GM19238 (cell line): ENCODE results near the gene OR1I1.

Experiments
- DNase-seq: peaks from one replicate; pipeline ENCODE4 v3.0.0; 2011; ENCODE audit warnings: low spot score; ENCODE audit not compliant: insufficient read length

OR1I1 gene

DNA sequence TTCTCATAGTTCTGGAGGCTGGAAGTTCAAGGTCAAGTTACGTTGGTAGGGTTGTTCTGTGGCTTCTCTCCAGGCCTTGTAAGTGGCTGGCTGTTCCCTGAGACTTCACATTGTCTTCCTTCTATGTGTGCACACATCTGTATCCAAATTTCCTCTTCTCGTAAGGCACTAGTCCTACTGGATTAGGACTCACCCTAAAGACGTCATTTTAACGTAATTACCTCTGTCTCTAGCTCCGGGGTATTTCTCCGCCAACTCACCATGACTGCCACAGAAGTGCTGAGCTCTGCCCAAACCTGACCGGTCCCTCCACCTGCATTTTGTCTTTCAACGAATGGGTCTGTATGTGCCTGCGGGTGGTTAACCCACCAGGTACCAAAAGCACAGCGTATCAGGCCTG is 16.4 kb downstream of the OR1I1 start:
- DNase-seq = no peak

DNA sequence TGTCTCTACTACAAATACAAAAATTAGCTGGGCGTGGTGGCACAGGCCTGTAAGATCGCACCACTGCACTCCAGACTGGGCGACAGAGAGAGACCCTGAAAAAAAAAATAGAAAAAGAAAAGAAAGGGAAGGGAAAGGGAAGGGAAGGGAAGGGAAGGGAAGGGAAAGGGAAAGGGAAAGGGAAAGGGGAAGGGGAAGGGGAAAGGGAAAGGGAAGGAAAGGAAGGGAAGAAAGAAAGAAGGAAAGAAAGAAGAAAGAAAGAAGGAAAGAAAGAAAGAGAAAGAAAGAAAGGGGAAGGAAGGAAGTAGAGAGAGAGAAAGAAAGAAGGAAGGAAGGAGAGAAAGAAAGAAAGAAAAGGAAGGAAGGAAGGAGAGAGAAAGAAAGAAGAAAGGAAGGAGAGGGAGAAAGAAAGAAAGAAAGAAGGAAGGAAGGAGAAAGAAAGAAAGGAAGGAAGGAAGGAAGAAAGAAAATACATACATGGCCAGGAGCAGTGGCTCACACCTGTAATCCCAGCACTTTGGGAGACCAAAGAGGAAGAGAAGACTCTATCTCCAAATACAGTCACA is 17.1 kb downstream of the OR1I1 start:
- DNase-seq = no peak

DNA sequence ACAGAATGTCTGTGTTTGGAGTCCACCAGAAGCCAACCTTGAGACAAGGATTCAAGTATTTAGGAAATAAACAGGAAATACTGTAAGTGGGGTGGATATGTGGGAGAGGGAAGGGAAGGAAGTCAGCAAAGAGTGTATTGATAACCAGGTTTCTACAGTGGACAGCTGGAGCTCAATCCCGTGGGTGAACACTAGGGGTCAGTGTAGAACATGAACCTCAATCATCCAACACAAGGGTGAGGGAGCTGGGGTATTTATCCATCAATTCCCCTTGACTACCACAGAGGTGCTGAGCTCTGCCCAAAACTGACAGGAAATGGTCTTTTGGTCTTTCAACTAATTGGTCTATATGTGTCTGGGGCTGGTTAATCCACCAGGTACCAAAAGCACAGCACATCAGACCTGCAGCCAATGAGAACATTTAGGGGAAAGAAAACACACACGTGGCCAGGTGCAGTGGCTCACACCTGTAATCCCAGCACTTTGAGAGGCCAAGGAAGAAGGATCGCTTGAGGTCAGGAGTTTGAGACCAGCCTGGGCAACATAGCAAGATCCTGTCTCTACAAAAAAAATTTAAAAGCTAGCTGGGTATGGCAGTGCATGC is 19.6 kb downstream of the OR1I1 start:
- no peak for DNase-seq

DNA sequence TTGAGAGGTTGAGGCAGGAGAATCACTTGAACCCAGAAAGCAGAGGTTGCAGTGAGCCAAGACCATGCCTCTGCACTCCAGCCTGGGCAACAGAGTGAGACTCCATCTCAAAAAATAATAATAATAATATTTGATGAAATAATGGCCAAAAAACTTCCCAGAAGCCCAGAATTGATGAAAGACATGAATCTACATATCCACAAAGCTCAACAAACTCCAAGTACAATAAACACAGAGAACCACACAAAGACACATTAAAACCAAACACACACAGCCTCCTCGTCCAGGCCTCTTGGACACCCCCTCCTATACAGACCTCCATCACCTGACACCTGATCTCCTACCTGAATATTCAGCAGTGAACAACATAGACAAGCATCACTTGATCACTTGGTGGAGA is 22.0 kb downstream of the OR1I1 start:
- no peak for DNase-seq

DNA sequence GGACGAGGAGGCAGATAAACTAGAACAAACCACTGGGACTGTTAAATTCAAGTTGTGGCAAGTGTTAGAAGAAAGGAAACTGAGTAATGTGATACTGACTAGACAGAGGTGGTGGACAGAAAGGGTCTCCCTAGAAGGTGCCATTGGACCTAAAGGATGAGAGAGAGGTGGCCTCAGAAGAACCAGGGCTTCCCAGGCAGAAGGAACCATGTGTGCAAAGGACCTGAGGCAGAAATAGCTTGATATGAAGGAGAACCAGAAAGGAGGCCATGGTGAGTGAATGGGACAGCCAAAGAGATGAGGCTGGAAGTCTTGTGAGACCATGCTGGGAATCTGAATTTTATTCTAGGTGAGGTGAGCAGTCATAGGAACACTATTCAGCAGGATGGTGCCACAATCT is 22.4 kb downstream of the OR1I1 start:
- no peak for DNase-seq

DNA sequence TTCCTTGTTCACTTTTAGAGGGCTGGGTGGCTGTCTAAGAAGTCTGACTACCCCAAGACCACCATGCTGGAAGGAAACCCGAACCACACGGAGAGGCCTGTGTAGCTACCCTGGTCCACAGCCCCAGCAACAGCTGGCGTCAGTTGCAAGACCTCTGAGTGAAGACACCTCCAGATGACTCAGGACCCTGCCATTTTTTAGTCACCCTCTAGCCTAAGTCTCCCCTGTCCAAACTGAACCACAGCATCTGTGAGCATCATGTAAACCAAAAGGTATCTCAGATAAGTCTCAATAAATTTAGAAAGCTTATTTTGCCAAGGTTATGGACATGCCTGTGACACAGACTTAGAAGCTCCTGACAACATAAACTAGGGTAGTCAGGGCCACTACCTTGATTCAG is 23.0 kb downstream of the OR1I1 start:
- no peak for DNase-seq

DNA sequence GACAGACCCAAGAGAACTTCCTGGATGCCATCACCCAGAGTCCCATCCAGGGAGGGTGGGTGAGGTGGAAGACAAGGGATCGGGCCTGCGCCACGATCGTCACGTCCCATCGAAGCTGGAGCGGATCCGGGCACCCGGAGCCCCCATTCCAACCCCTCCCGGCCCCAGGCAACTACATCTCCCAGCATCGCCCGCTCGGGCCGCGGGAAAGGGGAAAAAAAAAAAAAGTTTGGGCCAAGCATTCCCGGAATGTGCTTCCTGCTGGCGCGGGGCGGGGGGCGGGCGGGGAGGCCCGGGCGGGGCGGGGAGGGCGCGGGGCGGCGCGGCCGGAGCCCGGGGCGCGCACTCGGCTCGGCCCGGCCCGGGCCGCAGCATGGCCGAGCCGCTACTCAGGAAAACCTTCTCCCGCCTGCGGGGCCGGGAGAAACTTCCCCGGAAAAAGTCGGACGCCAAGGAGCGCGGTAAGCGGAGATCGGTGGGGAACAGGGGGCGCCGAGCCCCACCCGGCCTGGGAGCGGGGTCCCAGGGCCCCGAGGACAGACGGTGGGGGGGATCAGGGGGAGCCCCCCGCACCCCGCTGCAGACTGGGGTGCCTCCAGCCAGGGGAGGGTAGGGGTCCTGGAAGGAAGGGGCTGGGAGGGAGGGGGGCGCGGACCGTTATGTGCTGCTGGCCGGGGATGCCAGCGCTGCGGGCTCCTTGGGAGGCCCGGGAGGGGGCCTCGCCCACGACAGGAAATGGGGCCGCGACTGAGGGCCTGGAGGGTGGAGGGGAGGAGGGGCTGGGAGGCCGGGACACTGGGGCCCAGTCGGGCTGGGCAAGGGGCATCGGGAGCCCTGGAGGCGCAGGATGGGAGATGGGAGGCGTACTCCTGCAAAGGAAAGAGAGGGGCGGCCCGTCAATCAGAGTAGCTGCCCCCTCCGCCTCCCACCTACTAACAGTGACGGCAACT is 25.3 kb downstream of the OR1I1 start, which contains the start of gene SYDE1:
TSS of gene SYDE1 (plus strand) at position 341 of the 950 bp plus-strand sequence. CDS start at position 374, 33 bp downstream.
- DNase-seq = no peak

DNA sequence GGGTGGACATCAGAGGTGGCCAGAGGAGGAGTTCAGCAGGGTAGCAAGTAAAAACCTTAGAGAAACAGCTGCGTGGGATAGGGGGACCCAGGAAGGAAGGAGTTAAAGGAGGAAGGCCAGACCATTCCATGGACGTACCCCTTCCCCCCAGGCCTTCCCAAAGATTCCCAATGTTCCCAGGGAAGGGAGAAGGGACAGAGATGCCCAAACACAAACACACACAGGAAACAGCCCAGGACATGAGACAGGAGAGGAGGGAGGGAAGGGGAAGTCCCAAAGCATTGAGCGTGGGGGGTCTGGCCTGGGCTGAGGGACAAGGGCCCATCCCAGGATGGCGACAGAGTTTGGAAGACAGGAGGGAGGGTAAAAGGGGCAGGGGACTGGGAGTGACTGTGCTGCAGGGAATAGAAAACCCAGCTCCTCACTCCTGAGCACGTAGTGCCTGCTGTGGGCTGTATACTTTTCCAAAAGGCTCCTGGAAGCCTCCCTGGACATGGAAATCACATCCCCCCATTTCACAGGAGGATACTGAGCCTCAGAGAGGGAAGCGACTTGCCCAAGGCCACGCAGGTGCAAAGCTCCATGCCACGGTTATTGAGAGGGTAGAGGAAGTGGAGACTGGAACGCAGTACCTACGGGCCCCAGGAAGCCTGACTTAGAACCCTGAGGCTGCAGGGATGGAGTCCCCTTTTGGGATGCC is 26.3 kb downstream of the OR1I1 start:
- DNase-seq = no peak

DNA sequence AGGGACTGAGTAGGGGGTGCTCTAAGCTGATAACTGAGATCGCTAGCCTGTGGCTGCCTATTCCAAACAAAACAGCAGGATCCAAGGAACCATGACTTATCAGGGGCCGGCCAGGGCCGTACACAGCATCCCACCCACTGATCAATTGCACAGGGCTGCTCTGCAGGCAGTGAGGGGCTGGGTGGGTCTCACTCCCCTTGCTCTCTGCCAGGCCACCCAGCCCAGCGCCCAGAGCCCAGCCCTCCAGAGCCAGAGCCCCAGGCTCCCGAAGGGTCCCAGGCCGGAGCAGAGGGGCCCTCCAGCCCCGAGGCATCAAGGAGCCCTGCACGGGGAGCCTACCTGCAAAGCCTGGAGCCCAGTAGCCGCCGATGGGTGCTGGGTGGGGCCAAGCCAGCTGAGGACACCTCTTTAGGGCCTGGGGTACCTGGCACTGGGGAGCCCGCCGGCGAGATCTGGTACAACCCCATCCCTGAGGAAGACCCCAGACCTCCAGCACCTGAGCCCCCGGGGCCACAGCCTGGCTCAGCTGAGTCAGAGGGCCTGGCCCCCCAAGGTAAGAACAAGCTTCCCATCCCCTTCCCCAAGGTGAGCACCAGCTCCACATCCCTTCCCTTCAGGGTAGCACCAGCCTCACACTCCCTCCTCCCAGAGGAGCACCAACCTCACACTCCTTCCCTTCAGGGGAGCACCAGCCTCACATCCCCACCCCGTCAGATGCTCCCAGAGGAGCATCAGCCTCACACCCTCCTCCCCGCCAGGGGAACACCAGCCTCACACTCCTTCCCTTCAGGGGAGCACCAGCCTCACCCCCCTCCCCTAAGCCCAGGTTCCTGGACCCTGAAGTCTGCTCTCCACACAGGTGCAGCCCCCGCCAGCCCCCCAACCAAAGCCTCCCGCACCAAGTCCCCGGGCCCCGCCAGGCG is 27.1 kb downstream of the OR1I1 start:
- DNase-seq = no peak

DNA sequence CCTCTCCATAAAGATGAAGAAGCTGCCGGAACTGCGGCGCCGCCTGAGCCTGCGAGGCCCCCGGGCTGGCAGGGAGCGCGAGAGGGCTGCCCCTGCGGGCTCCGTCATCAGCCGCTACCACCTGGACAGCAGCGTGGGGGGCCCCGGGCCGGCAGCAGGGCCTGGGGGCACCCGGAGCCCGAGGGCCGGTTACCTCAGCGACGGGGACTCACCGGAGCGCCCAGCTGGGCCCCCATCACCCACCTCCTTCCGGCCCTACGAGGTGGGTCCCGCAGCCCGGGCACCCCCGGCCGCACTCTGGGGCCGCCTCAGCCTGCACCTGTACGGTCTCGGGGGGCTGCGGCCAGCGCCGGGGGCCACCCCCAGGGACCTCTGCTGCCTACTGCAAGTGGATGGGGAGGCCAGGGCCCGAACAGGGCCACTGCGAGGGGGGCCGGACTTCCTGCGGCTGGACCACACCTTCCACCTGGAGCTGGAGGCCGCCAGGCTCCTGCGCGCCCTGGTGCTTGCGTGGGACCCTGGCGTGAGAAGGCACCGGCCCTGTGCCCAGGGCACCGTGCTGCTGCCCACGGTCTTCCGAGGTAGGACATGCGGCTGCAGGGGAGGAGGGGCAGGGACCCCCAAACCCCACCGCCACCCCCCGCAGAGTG is 27.9 kb downstream of the OR1I1 start:
- no peak for DNase-seq

DNA sequence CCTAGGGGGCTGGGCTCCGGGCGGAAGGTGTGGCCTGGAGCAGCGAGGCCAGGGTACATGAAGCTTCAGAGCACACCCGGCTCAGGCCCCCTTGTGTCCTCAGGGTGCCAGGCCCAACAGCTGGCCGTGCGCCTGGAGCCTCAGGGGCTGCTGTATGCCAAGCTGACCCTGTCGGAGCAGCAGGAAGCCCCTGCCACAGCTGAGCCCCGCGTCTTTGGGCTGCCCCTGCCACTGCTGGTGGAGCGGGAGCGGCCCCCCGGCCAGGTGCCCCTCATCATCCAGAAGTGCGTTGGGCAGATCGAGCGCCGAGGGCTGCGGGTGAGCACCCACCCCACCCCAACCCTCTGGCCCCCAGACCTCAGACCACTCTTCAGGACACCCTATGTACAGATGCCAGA is 28.4 kb downstream of the OR1I1 start:
- no peak for DNase-seq

DNA sequence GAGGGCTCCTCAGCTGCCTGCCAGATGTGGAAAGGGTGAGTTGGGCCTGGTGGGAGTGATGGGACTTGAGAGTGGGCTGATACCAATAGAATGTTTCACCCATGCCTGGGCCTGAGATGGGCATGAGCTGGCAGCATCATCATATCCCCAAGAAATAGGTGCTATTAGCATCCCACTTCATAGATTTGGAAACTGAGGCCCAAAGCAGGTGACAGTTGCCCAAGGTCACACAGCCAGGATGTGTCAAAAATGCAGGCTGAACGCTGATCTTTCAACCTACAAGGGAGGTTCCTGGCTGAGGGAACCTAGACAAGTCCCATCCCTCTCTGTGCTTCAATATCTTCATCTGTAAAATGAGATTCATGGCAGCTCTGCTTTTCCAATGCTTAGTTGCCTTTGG is 29.7 kb downstream of the OR1I1 start:
- no peak for DNase-seq

DNA sequence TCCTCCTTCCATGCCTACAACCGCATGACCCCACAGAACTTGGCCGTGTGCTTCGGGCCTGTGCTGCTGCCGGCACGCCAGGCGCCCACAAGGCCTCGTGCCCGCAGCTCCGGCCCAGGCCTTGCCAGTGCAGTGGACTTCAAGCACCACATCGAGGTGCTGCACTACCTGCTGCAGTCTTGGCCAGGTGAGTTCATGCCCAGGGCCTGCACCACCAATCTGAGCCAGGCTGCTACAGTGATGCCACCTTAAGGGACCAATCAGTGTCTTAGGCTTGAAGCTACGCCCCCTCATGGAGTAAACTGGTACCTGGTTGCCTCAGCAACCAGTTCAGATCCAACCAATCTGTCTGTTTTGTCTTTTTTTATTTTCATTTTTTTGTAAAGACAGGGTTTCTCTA is 30.4 kb downstream of the OR1I1 start:
- no peak for DNase-seq

DNA sequence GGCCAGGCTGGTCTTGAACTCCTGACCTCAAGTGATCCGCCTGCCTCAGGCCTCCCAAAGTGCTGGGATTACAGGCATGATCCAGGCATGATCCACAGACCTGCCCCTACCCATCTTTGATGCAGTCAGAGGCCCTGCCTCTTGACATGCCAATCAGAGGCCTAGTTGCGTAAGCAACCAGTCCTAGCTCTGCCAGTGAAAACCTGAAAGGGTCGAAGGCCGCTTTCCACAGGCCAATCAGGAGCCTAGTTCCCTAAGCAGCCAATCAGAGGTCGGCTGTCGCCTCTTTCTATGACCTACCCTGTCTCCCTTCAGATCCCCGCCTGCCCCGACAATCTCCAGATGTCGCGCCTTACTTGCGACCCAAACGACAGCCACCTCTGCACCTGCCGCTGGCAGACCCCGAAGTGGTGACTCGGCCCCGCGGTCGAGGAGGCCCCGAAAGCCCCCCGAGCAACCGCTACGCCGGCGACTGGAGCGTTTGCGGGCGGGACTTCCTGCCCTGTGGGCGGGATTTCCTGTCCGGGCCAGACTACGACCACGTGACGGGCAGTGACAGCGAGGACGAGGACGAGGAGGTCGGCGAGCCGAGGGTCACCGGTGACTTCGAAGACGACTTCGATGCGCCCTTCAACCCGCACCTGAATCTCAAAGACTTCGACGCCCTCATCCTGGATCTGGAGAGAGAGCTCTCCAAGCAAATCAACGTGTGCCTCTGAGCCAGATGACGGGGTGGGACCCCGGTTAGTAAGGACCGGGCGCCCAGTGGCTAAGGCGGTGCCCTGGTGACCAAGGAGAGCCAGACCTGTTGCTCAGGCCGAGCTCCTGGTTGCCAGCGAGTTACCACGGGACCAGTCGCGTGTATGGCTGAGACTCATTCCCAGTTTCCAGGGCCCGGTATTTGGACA is 31.5 kb downstream of the OR1I1 start:
- DNase-seq = no peak

DNA sequence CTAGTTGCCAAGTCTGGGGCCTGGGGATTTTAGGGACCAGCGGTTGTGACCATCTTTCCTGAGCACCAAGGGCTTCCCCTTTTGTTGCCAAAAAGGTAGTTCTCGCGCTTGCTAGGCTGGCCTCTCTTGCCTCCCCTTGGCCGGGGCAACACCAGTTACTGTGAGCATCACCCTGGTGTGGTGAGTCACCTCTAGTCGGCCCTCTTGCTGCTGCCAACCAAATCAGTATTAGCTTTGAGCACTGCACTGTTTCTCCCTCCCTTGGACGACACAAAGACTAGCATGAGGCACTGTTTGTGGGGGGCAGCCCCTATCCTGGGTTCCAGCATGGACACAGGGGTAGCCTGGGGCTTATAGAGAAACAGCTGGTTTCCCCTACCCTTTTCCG is 32.1 kb downstream of the OR1I1 start:
- no peak for DNase-seq

DNA sequence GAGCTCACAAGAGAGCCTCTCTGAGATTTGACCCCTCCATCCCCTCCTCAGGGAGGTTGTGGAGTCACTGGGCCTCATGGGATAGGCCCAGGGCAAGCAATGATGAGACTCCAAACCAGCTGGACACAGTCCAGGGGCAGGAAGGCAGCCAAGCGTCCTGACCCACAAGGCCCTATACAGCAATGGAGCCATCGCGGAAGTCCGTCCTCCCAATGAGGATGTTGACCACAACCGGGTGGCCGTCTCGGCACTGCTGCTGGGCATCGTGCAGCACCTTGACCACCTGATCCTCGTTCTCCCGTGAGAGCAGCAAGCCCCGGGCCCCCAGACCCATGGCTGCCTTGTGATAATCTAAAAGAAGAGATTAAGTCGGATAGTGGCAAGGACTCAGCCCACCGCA is 33.1 kb downstream of the OR1I1 start:
- no peak for DNase-seq

DNA sequence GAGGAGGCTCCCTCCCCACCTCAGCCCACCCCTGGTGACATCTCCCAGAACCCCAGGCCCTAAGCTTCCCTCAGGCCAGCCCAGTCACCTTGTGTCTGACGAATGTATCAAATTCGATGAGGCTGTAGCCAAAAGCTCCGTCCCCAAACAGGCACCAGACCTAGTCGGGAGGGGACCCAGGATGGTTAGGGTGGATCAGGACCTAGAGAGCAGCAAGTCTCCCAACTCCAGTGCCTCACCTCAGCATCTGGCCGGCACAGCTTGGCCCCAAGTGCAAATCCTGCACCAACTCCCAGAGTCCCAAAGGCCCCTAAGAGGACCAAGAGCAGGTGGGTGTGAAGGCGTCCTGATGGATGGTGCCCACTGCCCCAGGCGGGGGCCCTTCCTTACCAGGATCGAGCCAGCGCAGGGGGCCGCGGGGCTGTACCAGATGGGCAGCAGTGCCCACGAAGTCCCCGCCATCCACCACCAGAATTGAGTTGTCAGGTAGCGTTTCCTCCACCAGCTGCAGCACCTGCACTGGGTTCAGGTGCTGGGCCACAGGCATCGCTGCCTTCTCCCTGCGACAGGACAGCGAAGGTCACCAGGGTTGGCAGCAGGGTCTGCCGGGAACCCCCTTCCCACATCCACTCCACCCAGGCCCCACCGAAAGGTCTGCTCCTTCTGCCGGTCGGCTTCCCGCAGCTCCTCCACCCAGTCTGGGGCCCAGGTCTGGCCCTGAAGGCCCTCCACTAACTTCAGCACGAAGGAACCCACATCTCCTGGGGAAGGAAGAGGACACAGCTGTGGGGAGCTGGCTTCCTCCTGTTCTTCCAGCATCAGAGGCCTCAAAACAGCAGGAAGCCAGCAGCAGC is 34.0 kb downstream of the OR1I1 start:
- DNase-seq = no peak

DNA sequence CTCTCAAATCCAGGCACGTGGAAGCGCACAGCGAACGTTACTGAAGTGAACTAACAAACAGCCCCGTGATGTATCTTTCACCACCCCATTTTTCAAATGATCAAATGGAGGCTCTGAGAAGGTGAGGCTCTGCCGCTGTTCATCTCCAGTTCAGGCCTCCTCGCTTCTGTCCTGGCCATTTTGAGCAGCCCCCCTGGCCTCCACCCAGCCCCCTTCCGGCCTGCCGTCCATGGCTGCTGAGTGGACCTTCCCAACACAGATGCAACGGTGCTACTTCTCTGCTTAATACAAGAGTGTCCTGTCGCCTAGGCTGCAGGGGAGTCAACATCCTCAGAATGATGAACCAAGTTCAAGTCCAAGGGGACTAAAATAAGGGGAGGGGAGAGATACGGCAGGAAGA is 34.8 kb downstream of the OR1I1 start:
- no peak for DNase-seq
